GM12878 (cell line): ENCODE results near the gene ABCC5. TPM values are rescaled to one million over a fixed set of nuclear protein-coding genes. Genes with fewer than 3 reads are reported as not detected.

Experiments
- ATAC-seq: fragments of 200-7000 bp; cut with Tn5 transposase; 3 replicates; pipeline ENCODE4 v1.9.1; 2020; ENCODE audit warnings: mild to moderate bottlenecking, moderate library complexity
- BruUV-seq: library from RNA; stranded (reverse); fragments of 400-500 nt; replicated peaks from 2 replicates; lab custom pipeline; 2021; lab: Mats Ljungman, UMichigan
- CTCF ChIA-PET: fragments of 300-600 bp; sonication (Branson Sonifier 250); formaldehyde crosslinking; extraction: SDS; loops from one replicate; lab custom pipeline; 2021; ENCODE audit warnings: inconsistent platforms; lab: Yijun Ruan, JAX
- POLR2A ChIA-PET: fragments of 350-600 bp; formaldehyde crosslinking; extraction: SDS; loops from one replicate; lab custom pipeline; 2021; ENCODE audit warnings: inconsistent platforms; lab: Charles Lee
- RAD21 ChIA-PET: fragments of 300-600 bp; sonication (Branson Sonifier 250); formaldehyde crosslinking; loops from one replicate; lab custom pipeline; 2023; ENCODE audit warnings: antibody characterized with exemption; ENCODE audit not compliant: unreplicated experiment; lab: Charles Lee
- SMC1A ChIA-PET: fragments of 300-600 bp; sonication (Branson Sonifier 250); formaldehyde crosslinking; loops from one replicate; lab custom pipeline; 2023; ENCODE audit not compliant: unreplicated experiment, uncharacterized antibody; lab: Charles Lee
- DNase-seq: peaks from one replicate; pipeline ENCODE4 v3.0.0-alpha.2; 2011; ENCODE audit warnings: low read depth, low spot score
- FAIRE-seq: peaks from 3 replicates; lab custom pipeline; 2011; peaks lifted over from hg19 to GRCh38; lab: Jason Lieb, UNC
- H2AFZ ChIP-seq: 2 replicates; pipeline ENCODE4 v1.6.0; 2011; ENCODE audit warnings: low read depth, low read length, control low read depth; ENCODE audit not compliant: control insufficient read depth
- H3K27ac ChIP-seq: 2 replicates; pipeline ENCODE4 v1.5.1; 2011; ENCODE audit warnings: control low read depth; ENCODE audit not compliant: control insufficient read depth, insufficient read depth
- H3K27me3 ChIP-seq, 2 experiments: replicated peaks in 1 of 2; 2 replicates each; pipeline versions ENCODE4 v1.6.0 to v1.6.1; 2011; ENCODE audit warnings: low read length in 1 of 2; ENCODE audit not compliant: control insufficient read depth in 2 of 2, insufficient read depth in 2 of 2
- H3K36me3 ChIP-seq, 2 experiments: 2 replicates each; pipeline ENCODE4 v1.5.1; 2011; ENCODE audit warnings: low read length in 1 of 2; ENCODE audit not compliant: control insufficient read depth in 2 of 2, insufficient read depth in 2 of 2
- H3K4me1 ChIP-seq: 2 replicates; pipeline ENCODE4 v1.6.1; 2011; ENCODE audit warnings: mild to moderate bottlenecking, low read length, moderate library complexity, mixed read lengths; ENCODE audit not compliant: control insufficient read depth, insufficient read depth
- H3K4me2 ChIP-seq: 2 replicates; pipeline ENCODE4 v1.6.0; 2011; ENCODE audit warnings: control low read depth; ENCODE audit not compliant: control insufficient read depth, insufficient read depth
- H3K4me3 ChIP-seq: fragments of 200-600 bp; sonication (generic); 2 replicates; pipeline ENCODE4 v1.5.1; 2016
- H3K79me2 ChIP-seq: 2 replicates; pipeline ENCODE4 v1.6.0; 2011; ENCODE audit warnings: low read length; ENCODE audit not compliant: control insufficient read depth, insufficient read depth
- H3K9ac ChIP-seq: 2 replicates; pipeline ENCODE4 v1.8.0; 2011; ENCODE audit warnings: low read length, control low read depth, mixed read lengths; ENCODE audit not compliant: control insufficient read depth, insufficient read depth
- H3K9me3 ChIP-seq: replicated peaks from 3 replicates; pipeline ENCODE4 v1.5.1; 2011; ENCODE audit warnings: mild to moderate bottlenecking, low read length; ENCODE audit not compliant: control insufficient read depth, insufficient read depth
- H4K20me1 ChIP-seq: 2 replicates; pipeline ENCODE4 v1.6.0; 2011; ENCODE audit not compliant: control insufficient read depth, insufficient read depth
- ASH2L ChIP-seq: fragments of 300-600, 200-600 bp; sonication (generic); IDR thresholded peaks from 2 replicates; pipeline ENCODE4 v1.6.1; 2017; ENCODE audit warnings: low read depth, mild to moderate bottlenecking, borderline replicate concordance
- CBX3 ChIP-seq: fragments of 200-600 bp; sonication (generic); IDR thresholded peaks from 2 replicates; pipeline ENCODE4 v1.6.1; 2016; ENCODE audit warnings: low read depth, borderline replicate concordance
- CREB1 ChIP-seq: IDR thresholded peaks from 2 replicates; pipeline ENCODE4 v1.6.1; 2012; ENCODE audit warnings: low read depth, mild to moderate bottlenecking, inconsistent platforms
- GATAD2B ChIP-seq: fragments of 450-650 bp; conservative IDR thresholded peaks from 2 replicates; pipeline ENCODE4 v1.6.1; 2017; ENCODE audit warnings: low read depth, mild to moderate bottlenecking, moderate library complexity
- HDGF ChIP-seq: fragments of 450-650 bp; IDR thresholded peaks from 2 replicates; pipeline ENCODE4 v1.6.1; 2016; ENCODE audit warnings: antibody characterized with exemption
- KAT2A ChIP-seq: conservative IDR thresholded peaks from 2 replicates; pipeline ENCODE4 v1.6.1; 2011; ENCODE audit warnings: low read depth, low read length; ENCODE audit not compliant: control insufficient read depth
- MTA3 ChIP-seq: IDR thresholded peaks from 2 replicates; pipeline ENCODE4 v1.6.1; 2012; ENCODE audit warnings: low read length, inconsistent platforms, borderline replicate concordance
- NFXL1 ChIP-seq: fragments of 450-650 bp; IDR thresholded peaks from 2 replicates; pipeline ENCODE4 v1.6.1; 2017; ENCODE audit warnings: antibody characterized with exemption, mild to moderate bottlenecking, borderline replicate concordance
- PBX3 ChIP-seq: IDR thresholded peaks from 2 replicates; pipeline ENCODE4 v1.6.1; 2011; ENCODE audit warnings: mild to moderate bottlenecking, low read depth, low read length, moderate library complexity; ENCODE audit not compliant: insufficient replicate concordance
- RBBP5 ChIP-seq: fragments of 200-600 bp; sonication (generic); conservative IDR thresholded peaks from 2 replicates; pipeline ENCODE4 v1.6.1; 2016
- SREBF2 ChIP-seq: IDR thresholded peaks from 2 replicates; pipeline ENCODE4 v1.6.1; 2012; ENCODE audit warnings: mild to moderate bottlenecking, low read length
- YY1 ChIP-seq: IDR thresholded peaks from 2 replicates; pipeline ENCODE4 v1.6.1; 2011; ENCODE audit warnings: low read depth, mild to moderate bottlenecking, low read length
- WGBS: methylation state at CpG from one replicate; pipeline ENCODE4 v1.1.6; 2016; ENCODE audit warnings: low lambda C conversion rate; ENCODE audit not compliant: insufficient replicate concordance, insufficient coverage; ENCODE audit errors: missing lambda C conversion rate; 5-methylcytosine and 5-hydroxymethylcytosine counted together
- in situ Hi-C: fragments of 300-500 bp; cut with MboI; formaldehyde crosslinking; loops from 9 replicates; pipeline ENCODE4 v1.14.3; 2018; ENCODE audit warnings: mixed read lengths
- intact Hi-C: fragments of 100-400 bp; cut with micrococcal nuclease; formaldehyde crosslinking; loops from one replicate; pipeline ENCODE4 v1.14.2; 2022; ENCODE audit not compliant: unreplicated experiment
- polyA plus RNA-seq, 11 experiments: library from polyadenylated mRNA; depleted of rRNA in 4 of 11; unstranded in 6 of 11; stranded (reverse) in 5 of 11; fragments of >200 nt; fragmentation: Nextera tagmentation in 4 of 11; fragmentation: Illumina TruSeq in 1 of 11; extraction: Ambion mirVana in 4 of 11; extraction: Trizol in 1 of 11; gene quantifications; 1 replicate in 1 of 11; 2 replicates in 10 of 11; pipeline versions ENCODE4 v1.2.1 to v1.2.3, GENCODE V29; 2011 to 2016; ENCODE audit warnings: inconsistent platforms in 2 of 11, missing spikeins in 2 of 11, low read depth in 1 of 11
- total RNA-seq, 4 experiments: library from RNA; depleted of rRNA in 3 of 4; stranded (reverse); fragments of >200 nt in 3 of 4; fragmentation: Illumina TruSeq in 1 of 4; extraction: Trizol in 1 of 4; gene quantifications; 2 replicates each; pipeline versions ENCODE4 v1.2.1 to v1.2.3, GENCODE V29; 2013 to 2021

ABCC5 gene
- total and polyA plus RNA-seq, 10 of the 15 experiments (the other 5 are each of a cell fraction or from before 2014, with no cell fraction given) = 6.0 to 17.8 (median 9.7) TPM

GRCh38 chr3:184037816-184038215, 20.1 kb upstream of the ABCC5 start (continued):
- no peak for TF ChIP-seq MTA3
- TF ChIP-seq HDGF = no peak
- TF ChIP-seq RBBP5 = no peak
- TF ChIP-seq SREBF2 = no peak
- no peak for TF ChIP-seq KAT2A

DNA sequence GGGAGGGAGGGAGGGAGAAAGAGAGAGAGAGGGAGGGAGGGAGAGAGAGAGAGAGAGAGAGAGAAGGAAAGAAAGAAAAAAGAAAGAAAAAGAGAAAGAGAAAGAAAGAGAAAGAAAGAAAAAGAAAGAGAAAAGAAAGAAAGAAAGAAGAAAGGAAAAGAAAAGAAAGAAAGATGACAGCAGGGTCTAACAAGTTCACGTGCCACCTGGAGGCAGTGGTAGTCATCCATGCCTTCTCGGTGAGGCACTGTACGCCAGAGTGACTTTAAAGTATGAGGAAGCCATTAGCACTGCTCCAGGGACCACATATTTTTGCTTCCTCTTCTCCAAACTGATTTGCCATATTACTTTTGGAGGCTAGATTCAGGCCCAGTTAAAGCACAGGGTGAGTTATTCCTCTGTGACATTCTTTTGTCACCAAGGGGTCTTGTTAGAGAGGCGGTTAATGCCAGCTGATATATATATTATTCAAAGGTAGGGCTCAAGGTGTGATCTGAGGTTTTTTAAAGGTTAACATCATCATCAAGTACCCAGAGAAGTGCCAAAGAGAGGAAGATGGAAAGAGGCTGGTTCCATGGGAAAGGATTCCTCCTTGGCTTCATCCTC, 13.6 kb upstream of the ABCC5 start, which contains the start of gene HTR3D:
HTR3D (plus strand) TSS at position 556 of the 606 bp plus-strand sequence; CDS start at position 556, 0 bp downstream.
- H3K4me1 ChIP-seq = no peaks in the 10 kb centered on the region
- no peak within 1 kb of the TSS for H3K4me3 ChIP-seq
- H3K9me3 ChIP-seq = no peaks in the 10 kb centered on the region
- DNase-seq (no peak), ATAC-seq (no peak), FAIRE-seq (no peak)
- POLR2A ChIA-PET = no interaction called here
- H3K27me3 ChIP-seq = peaks cover 0 to 5% of the 10 kb centered on the region in 2 experiments; a peak in 1 of 4 replicates
- no peak within 1 kb of the TSS for H3K4me2 ChIP-seq
- WGBS = 34% methylated on average over 4 of the region's 4 CpGs
- SMC1A ChIA-PET = no interaction called here
- no peak for TF ChIP-seq NFXL1
- TF ChIP-seq, all 136 proteins: peak for 0
- RAD21 ChIA-PET = no interaction called here
- H3K27ac ChIP-seq = no peak within 1 kb of the TSS
- CTCF ChIA-PET = interaction anchor here (0.9 kb wide), 1 partner anchor 11 kb away, joined by 3 read pairs; no protein-coding TSS in a partner anchor
- no peak within 1 kb of the TSS for H3K9ac ChIP-seq
- H2AFZ ChIP-seq = no peak within 1 kb of the TSS
- H3K79me2 ChIP-seq = no peaks in the 10 kb centered on the region
- in situ Hi-C loops = no loop called here
- H4K20me1 ChIP-seq = no peaks in the 10 kb centered on the region
- no peaks in the 10 kb centered on the region for H3K36me3 ChIP-seq
- no TSS peak for BruUV-seq
- intact Hi-C loops = no loop called here

DNA sequence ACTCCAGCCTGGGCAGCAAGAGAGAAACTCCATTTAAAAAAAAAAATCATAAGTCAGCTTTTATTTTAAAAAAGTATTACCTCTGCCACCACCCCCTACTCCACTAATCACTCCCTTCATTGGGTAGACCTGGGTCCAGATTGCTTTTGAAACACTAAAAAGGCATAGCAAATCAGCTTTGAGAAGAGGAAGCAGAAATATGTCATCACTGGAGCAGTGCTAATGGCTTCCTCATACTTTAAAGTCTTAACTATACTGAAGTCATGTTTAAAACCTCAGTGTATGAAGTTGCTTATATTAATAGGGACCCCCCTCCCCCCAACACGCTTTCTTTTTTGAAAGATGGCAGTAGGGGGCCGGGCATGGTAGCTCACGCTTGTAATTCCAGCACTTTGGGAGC, 12.9 kb upstream of the ABCC5 start:
- no peak for DNase-seq
- no peak overlapping the region for H2AFZ ChIP-seq
- in situ Hi-C loops = no loop called here
- intact Hi-C loops = no loop called here
- H3K9me3 ChIP-seq = no peaks in the 10 kb centered on the region
- peaks cover 0 to 5% of the 10 kb centered on the region in 2 experiments; a peak in 1 of 4 replicates for H3K27me3 ChIP-seq
- ChIA-PET SMC1A (interaction anchor here (1.0 kb wide), 1 partner anchor 104 kb away, joined by 3 read pairs; no protein-coding TSS in a partner anchor), POLR2A (no interaction called here), CTCF (interaction anchor here (0.9 to 1.7 kb wide), 2 partner anchors 12 kb away, joined by 3 to 6 read pairs; no protein-coding TSS in a partner anchor), RAD21 (no interaction called here)
- H3K27ac ChIP-seq = no peak overlapping the region
- FAIRE-seq = no peak
- BruUV-seq = no TSS peak
- H3K36me3 ChIP-seq = no peaks in the 10 kb centered on the region
- H3K4me2 ChIP-seq = no peak overlapping the region
- H4K20me1 ChIP-seq = no peaks in the 10 kb centered on the region
- no peaks in the 10 kb centered on the region for H3K79me2 ChIP-seq
- no peak for ATAC-seq
- 29% methylated on average over 3 of the region's 3 CpGs for WGBS
- no peak overlapping the region for H3K4me3 ChIP-seq
- no peaks in the 10 kb centered on the region for H3K4me1 ChIP-seq
- no peak overlapping the region for H3K9ac ChIP-seq
- TF ChIP-seq CREB1 (no peak), PBX3 (no peak), ASH2L (no peak), HDGF (no peak), CBX3 (no peak), YY1 (no peak), GATAD2B (no peak)
